ENCODE data around the gene CISTR.

The CISTR gene

GRCh38 chr12:53751336-53752191, at the start of gene CISTR:
Gene CISTR (minus strand): TSS chr12:53751979.
- no peak for TF ChIP-seq CTCF (IDR thresholded peaks at IDR 0.05; ENCODE audit: low read depth, low read length)
- H3K4me3 ChIP-seq (ENCODE audit: low read depth, low read length), result peak within 1 kb of the TSS; percentile 38

- H3K4me3 ChIP-seq (ENCODE audit: low read depth, low read length), result no peak overlapping the region
- no peak for TF ChIP-seq CTCF (IDR thresholded peaks at IDR 0.05; ENCODE audit: low read depth, low read length)
Measured at GRCh38 chr12:53798575-53798974, 46.8 kb upstream of the CISTR start.

GRCh38 chr12:53795927-53796326, 44.1 kb upstream of the CISTR start:
- no peak overlapping the region for H3K4me3 ChIP-seq (ENCODE audit: low read depth, low read length)
- no peak for TF ChIP-seq CTCF (IDR thresholded peaks at IDR 0.05; ENCODE audit: low read depth, low read length)

- no peak for TF ChIP-seq CTCF (IDR thresholded peaks at IDR 0.05; ENCODE audit: low read depth, low read length)
- H3K4me3 ChIP-seq (ENCODE audit: low read depth, low read length), result no peak overlapping the region
Measured at GRCh38 chr12:53793221-53793620, 41.4 kb upstream of the CISTR start.

GRCh38 chr12:53791735-53792326, 40.1 kb upstream of the CISTR start:
- no peak overlapping the region for H3K4me3 ChIP-seq (ENCODE audit: low read depth, low read length)
- peak; percentile 31; the same call in 1 of the 2 replicates for TF ChIP-seq CTCF (IDR thresholded peaks at IDR 0.05; ENCODE audit: low read depth, low read length)

- TF ChIP-seq CTCF (IDR thresholded peaks at IDR 0.05; ENCODE audit: low read depth, low read length), result no peak
- no peak overlapping the region for H3K4me3 ChIP-seq (ENCODE audit: low read depth, low read length)
Measured at GRCh38 chr12:53789570-53789969, 37.8 kb upstream of the CISTR start.

- H3K4me3 ChIP-seq (ENCODE audit: low read depth, low read length), result no peak overlapping the region
- no peak for TF ChIP-seq CTCF (IDR thresholded peaks at IDR 0.05; ENCODE audit: low read depth, low read length)
Measured at GRCh38 chr12:53788892-53789291, 37.1 kb upstream of the CISTR start.
